ENCODE measurements around the gene PC. TPM values are rescaled to one million over a fixed set of nuclear protein-coding genes. Genes with fewer than 3 reads are reported as not detected.
"Not testable (repeated sequence)": the region's sequence is repeated elsewhere in the genome, so short reads cannot be mapped to it uniquely, and the experiment has no call there.

PC gene, protein sequence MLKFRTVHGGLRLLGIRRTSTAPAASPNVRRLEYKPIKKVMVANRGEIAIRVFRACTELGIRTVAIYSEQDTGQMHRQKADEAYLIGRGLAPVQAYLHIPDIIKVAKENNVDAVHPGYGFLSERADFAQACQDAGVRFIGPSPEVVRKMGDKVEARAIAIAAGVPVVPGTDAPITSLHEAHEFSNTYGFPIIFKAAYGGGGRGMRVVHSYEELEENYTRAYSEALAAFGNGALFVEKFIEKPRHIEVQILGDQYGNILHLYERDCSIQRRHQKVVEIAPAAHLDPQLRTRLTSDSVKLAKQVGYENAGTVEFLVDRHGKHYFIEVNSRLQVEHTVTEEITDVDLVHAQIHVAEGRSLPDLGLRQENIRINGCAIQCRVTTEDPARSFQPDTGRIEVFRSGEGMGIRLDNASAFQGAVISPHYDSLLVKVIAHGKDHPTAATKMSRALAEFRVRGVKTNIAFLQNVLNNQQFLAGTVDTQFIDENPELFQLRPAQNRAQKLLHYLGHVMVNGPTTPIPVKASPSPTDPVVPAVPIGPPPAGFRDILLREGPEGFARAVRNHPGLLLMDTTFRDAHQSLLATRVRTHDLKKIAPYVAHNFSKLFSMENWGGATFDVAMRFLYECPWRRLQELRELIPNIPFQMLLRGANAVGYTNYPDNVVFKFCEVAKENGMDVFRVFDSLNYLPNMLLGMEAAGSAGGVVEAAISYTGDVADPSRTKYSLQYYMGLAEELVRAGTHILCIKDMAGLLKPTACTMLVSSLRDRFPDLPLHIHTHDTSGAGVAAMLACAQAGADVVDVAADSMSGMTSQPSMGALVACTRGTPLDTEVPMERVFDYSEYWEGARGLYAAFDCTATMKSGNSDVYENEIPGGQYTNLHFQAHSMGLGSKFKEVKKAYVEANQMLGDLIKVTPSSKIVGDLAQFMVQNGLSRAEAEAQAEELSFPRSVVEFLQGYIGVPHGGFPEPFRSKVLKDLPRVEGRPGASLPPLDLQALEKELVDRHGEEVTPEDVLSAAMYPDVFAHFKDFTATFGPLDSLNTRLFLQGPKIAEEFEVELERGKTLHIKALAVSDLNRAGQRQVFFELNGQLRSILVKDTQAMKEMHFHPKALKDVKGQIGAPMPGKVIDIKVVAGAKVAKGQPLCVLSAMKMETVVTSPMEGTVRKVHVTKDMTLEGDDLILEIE
- 45.9 TPM for total RNA-seq

- H3K9ac ChIP-seq (ENCODE audit: low read depth in 1 of 3, low read length in 3 of 3): peak within 1 kb of the TSS; percentile 47 to 87 (median 68)
- peak within 1 kb of the TSS; percentile 77 for H3K27ac ChIP-seq (ENCODE audit: low read depth, low read length)
- H3K27me3 ChIP-seq (ENCODE audit: control insufficient read depth in 3 of 3, insufficient read depth in 3 of 3, low read length in 3 of 3): no peaks in the 10 kb centered on the region
- H3K4me1 ChIP-seq (ENCODE audit: control insufficient read depth in 3 of 3, insufficient read depth in 3 of 3, low read length in 3 of 3): peaks cover 11 to 21% (median 15%) of the 10 kb centered on the region in 3 donors
- no peaks in the 10 kb centered on the region for H3K9me3 ChIP-seq (ENCODE audit: control insufficient read depth in 3 of 3, low read length in 3 of 3)
- H3K36me3 ChIP-seq (ENCODE audit: control insufficient read depth in 3 of 3, insufficient read depth in 3 of 3, low read length in 3 of 3): no peaks in the 10 kb centered on the region
- H3K4me3 ChIP-seq (ENCODE audit: low read length in 3 of 3): peak within 1 kb of the TSS; percentile 66 to 87 (median 84)
Measured at GRCh38 chr11:66958232-66958955, at the start of gene PC. Gene PC (minus strand): TSS chr11:66958383. CDS start chr11:66872159, 86,224 bp downstream.

DNA sequence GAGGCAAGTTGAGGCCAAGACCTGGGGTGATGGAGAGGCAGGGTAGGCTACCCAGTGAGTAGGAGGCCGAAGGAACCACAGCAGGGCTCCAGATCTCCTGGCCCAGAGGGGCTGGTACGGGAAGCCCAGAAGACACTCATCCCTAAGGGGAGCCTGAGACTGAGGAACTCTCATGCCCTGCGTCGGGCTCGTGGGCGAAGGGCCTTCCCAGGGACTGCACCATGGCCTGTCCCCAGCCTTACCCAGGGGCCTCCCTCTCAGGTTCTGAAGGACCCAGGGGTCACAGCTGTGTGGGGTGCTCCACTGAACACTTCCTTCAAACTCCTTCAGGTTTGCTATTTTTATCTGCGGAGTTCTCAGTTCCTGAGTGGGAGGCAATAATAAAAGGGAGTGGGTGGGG, 48.9 kb upstream of the PC start:
- H3K9me3 ChIP-seq (ENCODE audit: control insufficient read depth in 3 of 3, low read length in 3 of 3): no peaks in the 10 kb centered on the region
- H3K4me1 ChIP-seq (ENCODE audit: control insufficient read depth in 3 of 3, insufficient read depth in 3 of 3, low read length in 3 of 3): no peaks in the 10 kb centered on the region
- H3K36me3 ChIP-seq (ENCODE audit: control insufficient read depth in 3 of 3, insufficient read depth in 3 of 3, low read length in 3 of 3): no peaks in the 10 kb centered on the region
- H3K27ac ChIP-seq (ENCODE audit: low read depth, low read length): no peak overlapping the region
- H3K27me3 ChIP-seq (ENCODE audit: control insufficient read depth in 3 of 3, insufficient read depth in 3 of 3, low read length in 3 of 3): no peaks in the 10 kb centered on the region
- no peak overlapping the region for H3K4me3 ChIP-seq (ENCODE audit: low read length in 3 of 3)
- H3K9ac ChIP-seq (ENCODE audit: low read depth in 1 of 3, low read length in 3 of 3): no peak overlapping the region

DNA sequence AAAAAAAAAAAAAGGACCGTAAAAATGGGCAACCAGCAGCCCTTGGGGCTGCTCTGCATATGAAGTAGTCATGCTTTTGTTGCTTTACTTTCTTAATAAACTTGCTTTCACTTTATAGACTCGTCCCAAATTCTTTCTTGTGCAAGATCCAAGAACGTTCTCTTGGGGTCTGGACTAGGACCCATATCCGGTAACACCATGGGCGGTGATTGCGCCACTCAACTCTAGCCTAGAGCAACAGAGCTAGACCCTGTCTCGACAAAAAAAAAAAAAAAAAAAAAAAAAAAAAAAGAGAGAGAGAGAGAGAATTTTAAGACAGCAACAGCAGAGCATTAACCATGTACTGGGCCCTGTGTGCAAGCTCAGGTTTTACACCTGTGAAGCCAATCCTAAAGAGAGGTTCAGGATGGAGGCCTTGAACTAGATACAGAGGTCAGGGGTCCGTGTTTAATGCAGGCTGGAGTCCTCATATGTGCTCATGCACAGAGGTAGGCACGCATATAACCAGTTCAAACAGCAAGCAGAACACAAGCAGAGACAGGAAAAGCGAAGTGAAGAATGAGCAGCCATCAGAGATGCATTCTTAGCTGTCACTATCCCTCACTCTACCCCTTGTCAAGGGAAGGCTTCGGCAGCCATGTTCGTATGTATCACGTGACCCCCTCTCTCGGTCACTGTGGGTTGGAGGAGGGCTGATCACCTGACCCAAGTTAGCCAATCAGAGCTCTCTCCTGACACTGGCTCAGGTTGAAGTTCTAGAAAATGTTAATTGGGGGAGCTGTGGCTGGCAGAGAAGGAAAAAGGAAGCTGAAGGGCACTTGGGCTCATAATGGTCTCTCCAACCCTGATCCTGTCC, 48.1 kb upstream of the PC start:
- Histone ChIP-seq H3K9ac (ENCODE audit: low read depth in 1 of 3, low read length in 3 of 3) (no peak overlapping the region), H3K9me3 (ENCODE audit: control insufficient read depth in 3 of 3, low read length in 3 of 3) (no peaks in the 10 kb centered on the region), H3K4me3 (ENCODE audit: low read length in 3 of 3) (no peak overlapping the region), H3K36me3 (ENCODE audit: control insufficient read depth in 3 of 3, insufficient read depth in 3 of 3, low read length in 3 of 3) (no peaks in the 10 kb centered on the region), H3K27me3 (ENCODE audit: control insufficient read depth in 3 of 3, insufficient read depth in 3 of 3, low read length in 3 of 3) (no peaks in the 10 kb centered on the region), H3K27ac (ENCODE audit: low read depth, low read length) (no peak overlapping the region), H3K4me1 (ENCODE audit: control insufficient read depth in 3 of 3, insufficient read depth in 3 of 3, low read length in 3 of 3) (no peaks in the 10 kb centered on the region)

GRCh38 chr11:67005200-67005599, 47.0 kb upstream of the PC start:
- not testable (repeated sequence) for H3K27ac ChIP-seq (ENCODE audit: low read depth, low read length); H3K9me3 ChIP-seq (ENCODE audit: control insufficient read depth in 3 of 3, low read length in 3 of 3); H3K4me3 ChIP-seq (ENCODE audit: low read length in 3 of 3); H3K27me3 ChIP-seq (ENCODE audit: control insufficient read depth in 3 of 3, insufficient read depth in 3 of 3, low read length in 3 of 3); H3K36me3 ChIP-seq (ENCODE audit: control insufficient read depth in 3 of 3, insufficient read depth in 3 of 3, low read length in 3 of 3); H3K4me1 ChIP-seq (ENCODE audit: control insufficient read depth in 3 of 3, insufficient read depth in 3 of 3, low read length in 3 of 3); H3K9ac ChIP-seq (ENCODE audit: low read depth in 1 of 3, low read length in 3 of 3)

GRCh38 chr11:67002921-67003411, 44.8 kb upstream of the PC start:
- H3K27ac ChIP-seq (ENCODE audit: low read depth, low read length): no peak overlapping the region
- no peak overlapping the region for H3K4me3 ChIP-seq (ENCODE audit: low read length in 3 of 3)
- H3K9me3 ChIP-seq (ENCODE audit: control insufficient read depth in 3 of 3, low read length in 3 of 3): no peaks in the 10 kb centered on the region
- H3K27me3 ChIP-seq (ENCODE audit: control insufficient read depth in 3 of 3, insufficient read depth in 3 of 3, low read length in 3 of 3): no peaks in the 10 kb centered on the region
- H3K36me3 ChIP-seq (ENCODE audit: control insufficient read depth in 3 of 3, insufficient read depth in 3 of 3, low read length in 3 of 3): no peaks in the 10 kb centered on the region
- H3K9ac ChIP-seq (ENCODE audit: low read depth in 1 of 3, low read length in 3 of 3): no peak overlapping the region
- H3K4me1 ChIP-seq (ENCODE audit: control insufficient read depth in 3 of 3, insufficient read depth in 3 of 3, low read length in 3 of 3): no peaks in the 10 kb centered on the region

- Histone ChIP-seq H3K27me3 (ENCODE audit: control insufficient read depth in 3 of 3, insufficient read depth in 3 of 3, low read length in 3 of 3) (no peaks in the 10 kb centered on the region), H3K36me3 (ENCODE audit: control insufficient read depth in 3 of 3, insufficient read depth in 3 of 3, low read length in 3 of 3) (no peaks in the 10 kb centered on the region), H3K4me1 (ENCODE audit: control insufficient read depth in 3 of 3, insufficient read depth in 3 of 3, low read length in 3 of 3) (no peaks in the 10 kb centered on the region), H3K27ac (ENCODE audit: low read depth, low read length) (no peak overlapping the region), H3K9ac (ENCODE audit: low read depth in 1 of 3, low read length in 3 of 3) (no peak overlapping the region), H3K9me3 (ENCODE audit: control insufficient read depth in 3 of 3, low read length in 3 of 3) (no peaks in the 10 kb centered on the region), H3K4me3 (ENCODE audit: low read length in 3 of 3) (no peak overlapping the region)
Measured at GRCh38 chr11:67002297-67002913, 44.2 kb upstream of the PC start.

GRCh38 chr11:67001332-67001731, 43.1 kb upstream of the PC start:
- no peak overlapping the region for H3K9ac ChIP-seq (ENCODE audit: low read depth in 1 of 3, low read length in 3 of 3)
- no peaks in the 10 kb centered on the region for H3K36me3 ChIP-seq (ENCODE audit: control insufficient read depth in 3 of 3, insufficient read depth in 3 of 3, low read length in 3 of 3)
- H3K27me3 ChIP-seq (ENCODE audit: control insufficient read depth in 3 of 3, insufficient read depth in 3 of 3, low read length in 3 of 3): no peaks in the 10 kb centered on the region
- no peaks in the 10 kb centered on the region for H3K4me1 ChIP-seq (ENCODE audit: control insufficient read depth in 3 of 3, insufficient read depth in 3 of 3, low read length in 3 of 3)
- no peaks in the 10 kb centered on the region for H3K9me3 ChIP-seq (ENCODE audit: control insufficient read depth in 3 of 3, low read length in 3 of 3)
- no peak overlapping the region for H3K27ac ChIP-seq (ENCODE audit: low read depth, low read length)
- H3K4me3 ChIP-seq (ENCODE audit: low read length in 3 of 3): no peak overlapping the region

- H3K27me3 ChIP-seq (ENCODE audit: control insufficient read depth in 3 of 3, insufficient read depth in 3 of 3, low read length in 3 of 3): no peaks in the 10 kb centered on the region
- H3K4me1 ChIP-seq (ENCODE audit: control insufficient read depth in 3 of 3, insufficient read depth in 3 of 3, low read length in 3 of 3): no peaks in the 10 kb centered on the region
Measured at GRCh38 chr11:66999555-66999954, 41.4 kb upstream of the PC start.

More at GRCh38 chr11:66999555-66999954, 41.4 kb upstream of the PC start:
- Histone ChIP-seq H3K36me3 (ENCODE audit: control insufficient read depth in 3 of 3, insufficient read depth in 3 of 3, low read length in 3 of 3) (no peaks in the 10 kb centered on the region), H3K9me3 (ENCODE audit: control insufficient read depth in 3 of 3, low read length in 3 of 3) (no peaks in the 10 kb centered on the region), H3K27ac (ENCODE audit: low read depth, low read length) (no peak overlapping the region), H3K9ac (ENCODE audit: low read depth in 1 of 3, low read length in 3 of 3) (no peak overlapping the region), H3K4me3 (ENCODE audit: low read length in 3 of 3) (no peak overlapping the region)
